GM23338 (cell line): Measurements from ENCODE around the gene FOXK2.

Experiments used
- CREB1 ChIP-seq: fragments of 250-450 bp; sonication (Bioruptor Pico); IDR thresholded peaks from 2 replicates; pipeline ENCODE4 v1.5.0; 2020; ENCODE audit warnings: low read depth, mild to moderate bottlenecking, moderate library complexity
- EZH2 ChIP-seq: fragments of 200-600 bp; sonication (generic); IDR thresholded peaks from one replicate; pipeline ENCODE4 v1.8.0; 2017; ENCODE audit warnings: antibody characterized with exemption, mild to moderate bottlenecking, low read depth; ENCODE audit not compliant: unreplicated experiment
- EZH2phosphoT487 ChIP-seq: fragments of 200-600 bp; sonication (generic); IDR thresholded peaks from one replicate; pipeline ENCODE4 v1.8.1; 2018; ENCODE audit warnings: antibody characterized with exemption; ENCODE audit not compliant: unreplicated experiment
- JUNB ChIP-seq: IDR thresholded peaks from one replicate; pipeline ENCODE4 v1.6.1; 2016; ENCODE audit warnings: antibody characterized with exemption; ENCODE audit not compliant: unreplicated experiment
- NANOG ChIP-seq: IDR thresholded peaks from 2 replicates; pipeline ENCODE4 v1.6.1; 2016; ENCODE audit warnings: antibody characterized with exemption, borderline replicate concordance
- POLR2AphosphoS5 ChIP-seq: IDR thresholded peaks from 2 replicates; pipeline ENCODE4 v1.6.1; 2016; ENCODE audit warnings: antibody characterized with exemption, low read depth
- STAT1 ChIP-seq: IDR thresholded peaks from one replicate; pipeline ENCODE4 v1.6.1; 2016; ENCODE audit warnings: antibody characterized with exemption; ENCODE audit not compliant: unreplicated experiment
- ZNF114 ChIP-seq: fragments of 250-450 bp; sonication (Bioruptor Pico); IDR thresholded peaks from 2 replicates; pipeline ENCODE4 v1.5.0; 2020; ENCODE audit warnings: mild to moderate bottlenecking, moderate library complexity
- ZNF331 ChIP-seq: fragments of 250-450 bp; sonication (Bioruptor Pico); IDR thresholded peaks from 2 replicates; pipeline ENCODE4 v1.5.0; 2020; ENCODE audit warnings: low read depth, mild to moderate bottlenecking, moderate library complexity
- TF ChIP-seq, protein P1 (sequence below), 2 experiments: fragments of 200-600 bp in 1 of 2; sonication (generic) in 1 of 2; conservative IDR thresholded peaks; 2 replicates each; pipeline versions ENCODE4 v1.5.1 to v1.6.1; 2016 to 2017; ENCODE audit warnings: antibody characterized with exemption in 2 of 2, low read depth in 2 of 2, mild to moderate bottlenecking in 2 of 2, moderate library complexity in 1 of 2
- TF ChIP-seq, protein P2 (sequence below): fragments of 250-450 bp; sonication (Bioruptor Pico); IDR thresholded peaks from 2 replicates; pipeline ENCODE4 v1.5.0; 2020; ENCODE audit warnings: mild to moderate bottlenecking, moderate library complexity
- TF ChIP-seq, protein P3 (sequence below): IDR thresholded peaks from one replicate; pipeline ENCODE4 v1.6.1; 2018; ENCODE audit warnings: antibody characterized with exemption; ENCODE audit not compliant: unreplicated experiment
- TF ChIP-seq, protein P4 (sequence below): IDR thresholded peaks from 2 replicates; pipeline ENCODE4 v1.6.1; 2016; ENCODE audit warnings: antibody characterized with exemption

DNA sequence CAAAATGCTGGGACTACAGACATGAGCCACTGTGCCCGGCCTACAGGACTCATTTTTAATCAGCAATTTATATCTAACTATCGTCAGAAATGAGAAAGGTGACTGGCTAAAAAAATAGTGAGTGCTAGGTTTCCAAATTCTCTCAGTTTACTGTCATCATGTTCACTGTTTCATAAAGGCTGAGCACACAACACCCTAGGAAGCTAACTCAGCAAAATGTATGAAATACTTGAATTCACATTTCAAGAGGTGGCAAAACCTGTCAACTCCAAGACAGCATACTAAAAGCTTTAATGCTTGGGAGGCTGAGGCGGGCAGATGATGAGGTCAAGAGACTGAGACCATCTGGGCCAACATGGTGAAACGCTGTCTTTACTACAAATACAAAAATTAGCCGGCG, 112.0 kb downstream of the FOXK2 start:
- TF ChIP-seq, protein P1, sequence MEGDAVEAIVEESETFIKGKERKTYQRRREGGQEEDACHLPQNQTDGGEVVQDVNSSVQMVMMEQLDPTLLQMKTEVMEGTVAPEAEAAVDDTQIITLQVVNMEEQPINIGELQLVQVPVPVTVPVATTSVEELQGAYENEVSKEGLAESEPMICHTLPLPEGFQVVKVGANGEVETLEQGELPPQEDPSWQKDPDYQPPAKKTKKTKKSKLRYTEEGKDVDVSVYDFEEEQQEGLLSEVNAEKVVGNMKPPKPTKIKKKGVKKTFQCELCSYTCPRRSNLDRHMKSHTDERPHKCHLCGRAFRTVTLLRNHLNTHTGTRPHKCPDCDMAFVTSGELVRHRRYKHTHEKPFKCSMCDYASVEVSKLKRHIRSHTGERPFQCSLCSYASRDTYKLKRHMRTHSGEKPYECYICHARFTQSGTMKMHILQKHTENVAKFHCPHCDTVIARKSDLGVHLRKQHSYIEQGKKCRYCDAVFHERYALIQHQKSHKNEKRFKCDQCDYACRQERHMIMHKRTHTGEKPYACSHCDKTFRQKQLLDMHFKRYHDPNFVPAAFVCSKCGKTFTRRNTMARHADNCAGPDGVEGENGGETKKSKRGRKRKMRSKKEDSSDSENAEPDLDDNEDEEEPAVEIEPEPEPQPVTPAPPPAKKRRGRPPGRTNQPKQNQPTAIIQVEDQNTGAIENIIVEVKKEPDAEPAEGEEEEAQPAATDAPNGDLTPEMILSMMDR (conservative IDR thresholded peaks at IDR 0.05; ENCODE audit: low read depth in 2 of 2): no peak
- TF ChIP-seq CREB1 (CRISPR knock-in tag) (no peak), EZH2 (no peak), POLR2AphosphoS5 (no peak), JUNB (no peak), ZNF114 (CRISPR knock-in tag) (no peak), EZH2phosphoT487 (no peak), ZNF331 (no peak), NANOG (no peak), STAT1 (no peak)
- TF ChIP-seq, protein P2, sequence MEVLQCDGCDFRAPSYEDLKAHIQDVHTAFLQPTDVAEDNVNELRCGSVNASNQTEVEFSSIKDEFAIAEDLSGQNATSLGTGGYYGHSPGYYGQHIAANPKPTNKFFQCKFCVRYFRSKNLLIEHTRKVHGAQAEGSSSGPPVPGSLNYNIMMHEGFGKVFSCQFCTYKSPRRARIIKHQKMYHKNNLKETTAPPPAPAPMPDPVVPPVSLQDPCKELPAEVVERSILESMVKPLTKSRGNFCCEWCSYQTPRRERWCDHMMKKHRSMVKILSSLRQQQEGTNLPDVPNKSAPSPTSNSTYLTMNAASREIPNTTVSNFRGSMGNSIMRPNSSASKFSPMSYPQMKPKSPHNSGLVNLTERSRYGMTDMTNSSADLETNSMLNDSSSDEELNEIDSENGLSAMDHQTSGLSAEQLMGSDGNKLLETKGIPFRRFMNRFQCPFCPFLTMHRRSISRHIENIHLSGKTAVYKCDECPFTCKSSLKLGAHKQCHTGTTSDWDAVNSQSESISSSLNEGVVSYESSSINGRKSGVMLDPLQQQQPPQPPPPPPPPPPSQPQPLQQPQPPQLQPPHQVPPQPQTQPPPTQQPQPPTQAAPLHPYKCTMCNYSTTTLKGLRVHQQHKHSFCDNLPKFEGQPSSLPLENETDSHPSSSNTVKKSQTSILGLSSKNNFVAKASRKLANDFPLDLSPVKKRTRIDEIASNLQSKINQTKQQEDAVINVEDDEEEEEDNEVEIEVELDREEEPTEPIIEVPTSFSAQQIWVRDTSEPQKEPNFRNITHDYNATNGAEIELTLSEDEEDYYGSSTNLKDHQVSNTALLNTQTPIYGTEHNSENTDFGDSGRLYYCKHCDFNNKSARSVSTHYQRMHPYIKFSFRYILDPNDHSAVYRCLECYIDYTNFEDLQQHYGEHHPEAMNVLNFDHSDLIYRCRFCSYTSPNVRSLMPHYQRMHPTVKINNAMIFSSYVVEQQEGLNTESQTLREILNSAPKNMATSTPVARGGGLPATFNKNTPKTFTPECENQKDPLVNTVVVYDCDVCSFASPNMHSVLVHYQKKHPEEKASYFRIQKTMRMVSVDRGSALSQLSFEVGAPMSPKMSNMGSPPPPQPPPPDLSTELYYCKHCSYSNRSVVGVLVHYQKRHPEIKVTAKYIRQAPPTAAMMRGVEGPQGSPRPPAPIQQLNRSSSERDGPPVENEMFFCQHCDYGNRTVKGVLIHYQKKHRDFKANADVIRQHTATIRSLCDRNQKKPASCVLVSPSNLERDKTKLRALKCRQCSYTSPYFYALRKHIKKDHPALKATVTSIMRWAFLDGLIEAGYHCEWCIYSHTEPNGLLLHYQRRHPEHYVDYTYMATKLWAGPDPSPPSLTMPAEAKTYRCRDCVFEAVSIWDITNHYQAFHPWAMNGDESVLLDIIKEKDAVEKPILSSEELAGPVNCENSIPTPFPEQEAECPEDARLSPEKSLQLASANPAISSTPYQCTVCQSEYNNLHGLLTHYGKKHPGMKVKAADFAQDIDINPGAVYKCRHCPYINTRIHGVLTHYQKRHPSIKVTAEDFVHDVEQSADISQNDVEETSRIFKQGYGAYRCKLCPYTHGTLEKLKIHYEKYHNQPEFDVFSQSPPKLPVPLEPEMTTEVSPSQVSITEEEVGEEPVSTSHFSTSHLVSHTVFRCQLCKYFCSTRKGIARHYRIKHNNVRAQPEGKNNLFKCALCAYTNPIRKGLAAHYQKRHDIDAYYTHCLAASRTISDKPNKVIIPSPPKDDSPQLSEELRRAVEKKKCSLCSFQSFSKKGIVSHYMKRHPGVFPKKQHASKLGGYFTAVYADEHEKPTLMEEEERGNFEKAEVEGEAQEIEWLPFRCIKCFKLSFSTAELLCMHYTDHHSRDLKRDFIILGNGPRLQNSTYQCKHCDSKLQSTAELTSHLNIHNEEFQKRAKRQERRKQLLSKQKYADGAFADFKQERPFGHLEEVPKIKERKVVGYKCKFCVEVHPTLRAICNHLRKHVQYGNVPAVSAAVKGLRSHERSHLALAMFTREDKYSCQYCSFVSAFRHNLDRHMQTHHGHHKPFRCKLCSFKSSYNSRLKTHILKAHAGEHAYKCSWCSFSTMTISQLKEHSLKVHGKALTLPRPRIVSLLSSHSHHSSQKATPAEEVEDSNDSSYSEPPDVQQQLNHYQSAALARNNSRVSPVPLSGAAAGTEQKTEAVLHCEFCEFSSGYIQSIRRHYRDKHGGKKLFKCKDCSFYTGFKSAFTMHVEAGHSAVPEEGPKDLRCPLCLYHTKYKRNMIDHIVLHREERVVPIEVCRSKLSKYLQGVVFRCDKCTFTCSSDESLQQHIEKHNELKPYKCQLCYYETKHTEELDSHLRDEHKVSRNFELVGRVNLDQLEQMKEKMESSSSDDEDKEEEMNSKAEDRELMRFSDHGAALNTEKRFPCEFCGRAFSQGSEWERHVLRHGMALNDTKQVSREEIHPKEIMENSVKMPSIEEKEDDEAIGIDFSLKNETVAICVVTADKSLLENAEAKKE: no peak
- TF ChIP-seq, protein P3, sequence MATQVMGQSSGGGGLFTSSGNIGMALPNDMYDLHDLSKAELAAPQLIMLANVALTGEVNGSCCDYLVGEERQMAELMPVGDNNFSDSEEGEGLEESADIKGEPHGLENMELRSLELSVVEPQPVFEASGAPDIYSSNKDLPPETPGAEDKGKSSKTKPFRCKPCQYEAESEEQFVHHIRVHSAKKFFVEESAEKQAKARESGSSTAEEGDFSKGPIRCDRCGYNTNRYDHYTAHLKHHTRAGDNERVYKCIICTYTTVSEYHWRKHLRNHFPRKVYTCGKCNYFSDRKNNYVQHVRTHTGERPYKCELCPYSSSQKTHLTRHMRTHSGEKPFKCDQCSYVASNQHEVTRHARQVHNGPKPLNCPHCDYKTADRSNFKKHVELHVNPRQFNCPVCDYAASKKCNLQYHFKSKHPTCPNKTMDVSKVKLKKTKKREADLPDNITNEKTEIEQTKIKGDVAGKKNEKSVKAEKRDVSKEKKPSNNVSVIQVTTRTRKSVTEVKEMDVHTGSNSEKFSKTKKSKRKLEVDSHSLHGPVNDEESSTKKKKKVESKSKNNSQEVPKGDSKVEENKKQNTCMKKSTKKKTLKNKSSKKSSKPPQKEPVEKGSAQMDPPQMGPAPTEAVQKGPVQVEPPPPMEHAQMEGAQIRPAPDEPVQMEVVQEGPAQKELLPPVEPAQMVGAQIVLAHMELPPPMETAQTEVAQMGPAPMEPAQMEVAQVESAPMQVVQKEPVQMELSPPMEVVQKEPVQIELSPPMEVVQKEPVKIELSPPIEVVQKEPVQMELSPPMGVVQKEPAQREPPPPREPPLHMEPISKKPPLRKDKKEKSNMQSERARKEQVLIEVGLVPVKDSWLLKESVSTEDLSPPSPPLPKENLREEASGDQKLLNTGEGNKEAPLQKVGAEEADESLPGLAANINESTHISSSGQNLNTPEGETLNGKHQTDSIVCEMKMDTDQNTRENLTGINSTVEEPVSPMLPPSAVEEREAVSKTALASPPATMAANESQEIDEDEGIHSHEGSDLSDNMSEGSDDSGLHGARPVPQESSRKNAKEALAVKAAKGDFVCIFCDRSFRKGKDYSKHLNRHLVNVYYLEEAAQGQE: no peak
- TF ChIP-seq, protein P4, sequence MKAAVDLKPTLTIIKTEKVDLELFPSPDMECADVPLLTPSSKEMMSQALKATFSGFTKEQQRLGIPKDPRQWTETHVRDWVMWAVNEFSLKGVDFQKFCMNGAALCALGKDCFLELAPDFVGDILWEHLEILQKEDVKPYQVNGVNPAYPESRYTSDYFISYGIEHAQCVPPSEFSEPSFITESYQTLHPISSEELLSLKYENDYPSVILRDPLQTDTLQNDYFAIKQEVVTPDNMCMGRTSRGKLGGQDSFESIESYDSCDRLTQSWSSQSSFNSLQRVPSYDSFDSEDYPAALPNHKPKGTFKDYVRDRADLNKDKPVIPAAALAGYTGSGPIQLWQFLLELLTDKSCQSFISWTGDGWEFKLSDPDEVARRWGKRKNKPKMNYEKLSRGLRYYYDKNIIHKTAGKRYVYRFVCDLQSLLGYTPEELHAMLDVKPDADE: no peak
